Endodermal cell (in vitro differentiated cells): ENCODE results near the gene VSTM5. TPM values are rescaled to one million over a fixed set of nuclear protein-coding genes. Genes with fewer than 3 reads are reported as not detected.

Experiments
- DNase-seq: peaks from one replicate; pipeline ENCODE4 v3.0.0-alpha.2; 2017
- H3K27ac ChIP-seq: 2 replicates; pipeline ENCODE4 v1.5.1; 2013; ENCODE audit warnings: mild to moderate bottlenecking, low read depth, low read length, moderate library complexity
- H3K27me3 ChIP-seq: 2 replicates; pipeline ENCODE4 v1.6.1; 2013; ENCODE audit warnings: mild to moderate bottlenecking, low read length, moderate library complexity; ENCODE audit not compliant: insufficient read depth, control insufficient read depth, poor library complexity, severe bottlenecking
- H3K36me3 ChIP-seq: 2 replicates; pipeline ENCODE4 v1.7.0; 2013; ENCODE audit warnings: mild to moderate bottlenecking, low read length, moderate library complexity; ENCODE audit not compliant: control insufficient read depth, insufficient read depth
- H3K4me1 ChIP-seq: one replicate; pipeline ENCODE4 v1.7.0; 2013; ENCODE audit warnings: low read length; ENCODE audit not compliant: control insufficient read depth, insufficient read depth
- H3K4me3 ChIP-seq: 2 replicates; pipeline ENCODE4 v1.5.1; 2013; ENCODE audit warnings: mild to moderate bottlenecking, low read length, moderate library complexity
- H3K9ac ChIP-seq: 2 replicates; pipeline ENCODE4 v1.6.1; 2013; ENCODE audit warnings: mild to moderate bottlenecking, low read length, moderate library complexity; ENCODE audit not compliant: poor library complexity, severe bottlenecking; ENCODE audit errors: extremely low read depth
- H3K9me3 ChIP-seq: 2 replicates; pipeline ENCODE4 v1.6.1; 2013; ENCODE audit warnings: mild to moderate bottlenecking, low read length, moderate library complexity; ENCODE audit not compliant: control insufficient read depth
- H3K27ac Mint-ChIP-seq: 2 replicates; pipeline ENCODE4 v1.8.0; 2020; ENCODE audit warnings: mixed read lengths
- H3K27me3 Mint-ChIP-seq: 2 replicates; pipeline ENCODE4 v1.8.0; 2021; ENCODE audit warnings: mild to moderate bottlenecking, mixed read lengths; ENCODE audit not compliant: insufficient read depth
- H3K36me3 Mint-ChIP-seq: 2 replicates; pipeline ENCODE4 v1.8.0; 2020; ENCODE audit warnings: low read depth, mixed read lengths
- H3K4me1 Mint-ChIP-seq: 2 replicates; pipeline ENCODE4 v1.8.0; 2020; ENCODE audit warnings: mixed read lengths
- H3K4me3 Mint-ChIP-seq: 2 replicates; pipeline ENCODE4 v1.8.0; 2020; ENCODE audit warnings: mild to moderate bottlenecking, moderate library complexity, mixed read lengths
- H3K9me3 Mint-ChIP-seq: 2 replicates; pipeline ENCODE4 v1.8.0; 2020; ENCODE audit warnings: mild to moderate bottlenecking, mixed read lengths
- WGBS, 2 experiments: methylation state at CpG; one replicate each; pipeline versions ENCODE4 v1.1.5 to v1.1.7; 2013; ENCODE audit warnings: missing lambda C conversion rate in 2 of 2, mixed read lengths in 1 of 2; ENCODE audit not compliant: insufficient coverage in 1 of 2, insufficient read length in 1 of 2; 5-methylcytosine and 5-hydroxymethylcytosine counted together
- total RNA-seq, 2 donors: library from RNA; stranded (reverse); fragmentation: NEBNext Ultra II Directional in 1 of 2; extraction: Animal tissue kit (Norgen Biotek cat#: 25700) in 1 of 2; gene quantifications; 2 replicates in 1 of 2; 3 replicates in 1 of 2; pipeline ENCODE4 v1.2.1, GENCODE V29; 2021
- TF ChIP-seq, protein P1 (sequence below): fragments of 200-600 bp; sonication (generic); conservative IDR thresholded peaks from 2 replicates; pipeline ENCODE4 v1.5.0; 2021; ENCODE audit warnings: antibody characterized with exemption, mild to moderate bottlenecking

The VSTM5 gene
- total RNA-seq, 2 donors from 2014 or later, result 0.29 to 0.75 TPM

GRCh38 chr11:93829598-93829997 lies 20.8 kb downstream of the VSTM5 start:
- Mint-ChIP-seq H3K4me1 (peaks cover 35% of the 10 kb centered on the region), H3K4me3 (no peak overlapping the region), H3K27me3 (no peaks in the 10 kb centered on the region), H3K27ac (no peak overlapping the region), H3K9me3 (no peaks in the 10 kb centered on the region), H3K36me3 (no peaks in the 10 kb centered on the region)
- no peaks in the 10 kb centered on the region for H3K36me3 ChIP-seq
- H3K9me3 ChIP-seq, result no peaks in the 10 kb centered on the region
- H3K4me3 ChIP-seq, result no peak overlapping the region
- no peak overlapping the region for H3K27ac ChIP-seq
- peaks cover 23% of the 10 kb centered on the region for H3K4me1 ChIP-seq
- WGBS, 2 experiments, result 82 to 88% methylated on average over 3 of the region's 3 CpGs
- H3K27me3 ChIP-seq, result no peaks in the 10 kb centered on the region
- no peak for DNase-seq
- TF ChIP-seq, protein P1, sequence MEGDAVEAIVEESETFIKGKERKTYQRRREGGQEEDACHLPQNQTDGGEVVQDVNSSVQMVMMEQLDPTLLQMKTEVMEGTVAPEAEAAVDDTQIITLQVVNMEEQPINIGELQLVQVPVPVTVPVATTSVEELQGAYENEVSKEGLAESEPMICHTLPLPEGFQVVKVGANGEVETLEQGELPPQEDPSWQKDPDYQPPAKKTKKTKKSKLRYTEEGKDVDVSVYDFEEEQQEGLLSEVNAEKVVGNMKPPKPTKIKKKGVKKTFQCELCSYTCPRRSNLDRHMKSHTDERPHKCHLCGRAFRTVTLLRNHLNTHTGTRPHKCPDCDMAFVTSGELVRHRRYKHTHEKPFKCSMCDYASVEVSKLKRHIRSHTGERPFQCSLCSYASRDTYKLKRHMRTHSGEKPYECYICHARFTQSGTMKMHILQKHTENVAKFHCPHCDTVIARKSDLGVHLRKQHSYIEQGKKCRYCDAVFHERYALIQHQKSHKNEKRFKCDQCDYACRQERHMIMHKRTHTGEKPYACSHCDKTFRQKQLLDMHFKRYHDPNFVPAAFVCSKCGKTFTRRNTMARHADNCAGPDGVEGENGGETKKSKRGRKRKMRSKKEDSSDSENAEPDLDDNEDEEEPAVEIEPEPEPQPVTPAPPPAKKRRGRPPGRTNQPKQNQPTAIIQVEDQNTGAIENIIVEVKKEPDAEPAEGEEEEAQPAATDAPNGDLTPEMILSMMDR, result no peak
- H3K9ac ChIP-seq, result no peak overlapping the region

- Mint-ChIP-seq H3K27me3 (no peaks in the 10 kb centered on the region), H3K27ac (no peak overlapping the region), H3K9me3 (no peaks in the 10 kb centered on the region), H3K4me3 (no peak overlapping the region), H3K4me1 (peaks cover 32% of the 10 kb centered on the region), H3K36me3 (no peaks in the 10 kb centered on the region)
- H3K27me3 ChIP-seq, result no peaks in the 10 kb centered on the region
- no peaks in the 10 kb centered on the region for H3K36me3 ChIP-seq
- no peak overlapping the region for H3K4me3 ChIP-seq
- H3K9ac ChIP-seq, result no peak overlapping the region
- no peak overlapping the region for H3K27ac ChIP-seq
- peaks cover 23% of the 10 kb centered on the region for H3K4me1 ChIP-seq
- 86 to 97% methylated on average over 1 of the region's 1 CpG for WGBS, 2 experiments
- no peaks in the 10 kb centered on the region for H3K9me3 ChIP-seq
- no peak for DNase-seq
- TF ChIP-seq, protein P1, result no peak
Measured at GRCh38 chr11:93827363-93827762, 23.1 kb downstream of the VSTM5 start.

GRCh38 chr11:93823210-93823609 lies 27.2 kb downstream of the VSTM5 start:
- WGBS, 2 experiments, result 95 to 100% methylated on average over 2 to 3 of the region's 4 CpGs
- Histone ChIP-seq H3K36me3 (no peaks in the 10 kb centered on the region), H3K9me3 (no peaks in the 10 kb centered on the region), H3K9ac (no peak overlapping the region), H3K4me3 (no peak overlapping the region), H3K27me3 (no peaks in the 10 kb centered on the region), H3K27ac (no peak overlapping the region), H3K4me1 (peaks cover 20% of the 10 kb centered on the region)
- H3K4me3 Mint-ChIP-seq, result no peak overlapping the region
- TF ChIP-seq, protein P1, result no peak
- no peak for DNase-seq
- H3K27ac Mint-ChIP-seq, result no peak overlapping the region
- H3K4me1 Mint-ChIP-seq, result peaks cover 40% of the 10 kb centered on the region
- H3K9me3 Mint-ChIP-seq, result no peaks in the 10 kb centered on the region
- no peaks in the 10 kb centered on the region for H3K27me3 Mint-ChIP-seq
- H3K36me3 Mint-ChIP-seq, result no peaks in the 10 kb centered on the region
